ENCODE measurements around the gene BGN.
A peak's percentile ranks its signal among the peaks of the same experiment; 100 is the strongest.

BGN gene

DNA sequence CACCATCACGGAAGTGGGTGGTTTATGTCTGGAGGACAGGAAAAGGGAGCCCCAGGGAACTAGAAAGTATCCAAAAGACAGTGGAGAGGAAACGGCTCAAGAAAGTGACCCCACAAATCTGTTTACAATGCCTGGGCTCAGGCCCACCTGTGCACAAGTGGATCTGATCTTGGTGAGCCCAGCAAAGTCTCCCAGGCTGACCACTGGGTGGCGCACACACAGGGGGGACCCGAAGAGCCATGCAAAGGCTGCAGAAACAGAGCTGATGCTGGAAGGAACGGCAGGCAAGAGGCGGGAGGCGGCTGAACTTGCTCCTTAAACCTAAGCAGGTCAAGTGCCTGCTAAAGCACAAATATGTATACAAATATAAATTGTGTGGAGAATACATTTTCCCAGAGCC, 34.0 kb upstream of the BGN start:
- DNase-seq (ENCODE audit: low read depth in 3 of 3): peak in 2 of 3 experiments; percentile 15 to 36

DNA sequence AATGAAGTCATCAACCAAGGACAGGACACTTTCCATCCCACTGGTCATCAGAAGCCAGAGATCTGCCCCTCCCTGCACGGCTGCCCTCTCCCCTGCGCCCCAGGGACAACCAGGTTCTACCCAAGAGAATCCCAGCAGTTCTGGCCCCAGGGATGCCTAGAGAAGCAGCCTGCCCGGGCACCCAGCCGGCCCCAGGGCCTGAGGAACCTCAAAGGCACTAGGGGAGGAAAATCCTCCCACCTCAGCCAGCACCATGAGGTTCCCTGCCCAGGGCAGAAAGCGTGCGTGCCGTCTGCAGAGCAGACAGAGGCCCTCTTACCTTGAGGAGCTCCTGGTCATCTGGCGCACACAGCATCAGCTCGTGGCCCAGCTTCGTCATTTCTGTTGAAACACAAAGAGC, 32.5 kb upstream of the BGN start:
- DNase-seq (ENCODE audit: low read depth in 3 of 3): no peak

DNA sequence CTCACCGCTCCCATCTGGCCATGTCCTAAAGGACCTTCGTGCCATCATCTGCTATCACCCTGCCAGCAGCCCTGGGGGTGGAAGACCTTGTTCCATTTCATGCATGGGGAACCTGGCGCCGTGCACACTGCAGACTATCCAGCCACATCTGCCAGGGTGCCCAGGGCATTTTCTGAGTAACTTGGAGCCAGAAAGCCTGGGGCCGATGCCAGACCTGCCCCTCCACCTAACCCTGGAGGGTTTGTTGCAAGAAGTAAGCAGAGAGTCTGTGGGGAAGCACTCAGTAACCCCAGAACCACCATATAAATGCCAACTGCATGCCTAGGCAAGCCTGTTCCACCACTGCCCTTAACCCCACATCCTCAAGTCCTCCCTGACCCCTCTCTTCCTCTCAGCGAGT, 31.7 kb upstream of the BGN start:
- DNase-seq (ENCODE audit: low read depth in 3 of 3): no peak

DNA sequence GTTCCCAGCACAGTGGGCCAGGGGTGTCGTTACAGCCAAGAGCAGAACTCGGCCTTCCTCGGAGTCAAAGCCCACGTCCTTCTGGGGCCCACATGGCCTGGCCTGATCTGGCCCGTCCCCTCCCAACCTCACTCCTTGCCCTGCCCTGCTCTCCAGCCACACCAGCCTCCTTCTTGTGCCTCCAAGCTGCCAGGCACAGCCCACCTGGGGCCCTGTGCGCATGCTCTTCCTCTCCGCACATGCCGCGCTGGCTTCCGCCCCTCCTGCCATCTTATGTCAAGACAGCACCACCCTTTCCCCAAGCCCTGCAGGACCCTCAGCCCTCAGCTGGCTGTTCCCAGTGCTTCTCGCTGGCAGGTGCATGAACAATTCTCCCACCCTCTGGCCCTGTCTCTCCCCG, 31.2 kb upstream of the BGN start:
- no peak for DNase-seq (ENCODE audit: low read depth in 3 of 3)

DNA sequence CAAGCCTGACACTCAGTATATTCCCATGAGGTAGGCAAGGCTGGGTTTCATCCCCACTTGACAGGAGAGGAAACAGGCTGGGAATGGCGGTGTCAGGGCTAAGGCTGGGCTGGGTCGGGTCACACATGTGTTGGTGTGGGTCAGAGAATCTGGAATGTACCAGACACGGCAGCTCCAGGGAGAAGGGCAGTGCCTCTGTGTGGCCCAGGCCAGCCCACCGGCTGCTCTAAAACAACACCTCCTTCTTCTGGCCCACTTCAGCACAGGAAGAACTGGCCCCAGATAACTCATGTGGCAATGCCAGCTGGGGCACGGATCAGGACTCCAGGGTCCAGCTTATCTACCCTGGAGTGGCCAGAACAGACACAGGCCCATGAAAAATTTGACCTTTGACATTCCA, 30.7 kb upstream of the BGN start:
- no peak for DNase-seq (ENCODE audit: low read depth in 3 of 3)

DNA sequence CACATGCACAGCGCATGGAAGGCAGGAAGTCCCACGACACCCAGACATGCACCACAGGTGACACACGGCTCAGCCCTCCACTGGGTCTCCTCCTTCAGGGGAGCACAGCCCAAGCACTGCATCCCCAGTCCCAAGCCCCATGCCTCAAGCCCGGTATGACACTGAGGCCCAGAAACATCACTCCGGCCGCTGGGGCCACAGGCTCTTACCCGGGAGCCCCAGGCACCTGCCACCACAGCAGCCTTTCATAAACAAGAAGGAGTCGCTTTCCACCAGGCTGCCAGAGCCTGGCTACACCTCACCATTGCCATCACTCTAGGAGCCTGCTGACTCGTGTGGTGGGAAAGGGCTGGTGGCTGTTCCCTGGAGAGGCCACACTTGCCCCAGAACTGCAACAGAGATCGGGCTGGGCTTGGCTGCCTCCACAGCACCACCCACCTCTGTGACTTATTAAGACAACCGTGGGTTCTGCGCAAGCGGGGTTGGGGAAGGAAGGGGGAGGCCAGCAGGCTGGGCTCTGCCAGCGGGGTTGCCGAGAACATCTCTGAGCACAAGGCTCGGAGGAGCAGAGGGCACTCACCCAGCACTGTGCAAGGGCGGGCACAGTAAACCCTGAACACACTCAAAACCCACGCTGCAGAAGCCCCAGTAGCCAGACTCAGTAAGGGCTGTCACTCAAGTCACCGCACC, 28.9 kb upstream of the BGN start:
- DNase-seq (ENCODE audit: low read depth in 3 of 3): no peak

DNA sequence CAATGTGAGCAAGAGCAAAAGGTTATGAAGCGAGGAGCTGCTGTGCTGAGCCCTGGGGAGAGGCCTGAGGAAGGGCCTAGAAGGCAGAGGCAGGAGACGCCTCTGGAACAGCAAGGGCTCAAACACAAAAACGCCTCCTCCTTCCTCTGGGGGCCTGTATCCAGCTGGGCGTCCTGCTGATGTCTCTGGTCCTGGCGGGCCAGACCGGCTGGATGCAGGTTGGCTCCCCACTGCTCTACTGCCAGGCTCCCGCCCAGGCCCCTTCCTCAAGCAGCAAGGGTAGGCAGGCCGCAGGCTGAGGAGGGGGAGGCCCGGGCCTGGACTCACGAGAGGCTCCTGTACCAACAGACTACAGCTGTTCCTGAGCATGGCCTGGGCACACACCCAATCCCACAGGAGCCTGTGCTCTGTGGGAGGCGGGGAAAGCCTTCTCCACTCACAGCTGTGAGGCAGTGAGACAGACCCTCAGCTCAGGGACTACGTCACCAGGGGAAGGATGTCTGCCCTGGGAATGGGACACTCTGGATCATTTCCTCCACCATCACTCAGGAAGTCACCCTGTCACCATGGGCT, 26.7 kb upstream of the BGN start:
- no peak for DNase-seq (ENCODE audit: low read depth in 3 of 3)

DNA sequence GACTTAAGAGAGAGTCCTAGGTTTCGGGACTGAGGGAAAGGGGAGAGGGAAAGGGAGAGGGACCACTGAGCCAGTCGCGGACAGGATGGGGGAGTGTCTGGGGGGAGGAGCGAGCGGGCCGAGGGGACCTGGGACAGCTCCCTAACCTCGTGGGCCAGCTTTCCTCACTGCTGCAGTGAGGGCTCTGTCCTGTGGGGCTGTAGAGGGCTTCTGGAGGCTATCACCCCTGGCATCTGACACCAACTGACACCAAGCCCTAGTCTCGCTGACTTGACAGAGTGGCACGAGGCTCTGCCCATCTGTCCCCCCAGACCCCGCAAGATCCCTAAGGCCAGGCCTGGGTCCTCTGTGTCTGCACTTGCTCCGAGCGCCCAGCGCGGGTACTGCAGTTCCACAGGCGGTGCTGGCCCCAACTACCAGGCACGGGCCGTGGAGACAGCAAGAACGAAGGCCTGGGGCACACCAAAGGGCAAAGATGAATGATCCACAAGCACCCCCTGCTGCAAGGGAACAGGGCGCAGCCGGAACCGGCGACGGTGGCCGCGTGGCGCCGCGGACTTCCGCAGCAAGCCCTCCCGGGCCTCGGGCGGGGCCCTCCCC, 24.9 kb upstream of the BGN start:
- DNase-seq (ENCODE audit: low read depth in 3 of 3): peak in 2 of 3 experiments; percentile 6 to 21

DNA sequence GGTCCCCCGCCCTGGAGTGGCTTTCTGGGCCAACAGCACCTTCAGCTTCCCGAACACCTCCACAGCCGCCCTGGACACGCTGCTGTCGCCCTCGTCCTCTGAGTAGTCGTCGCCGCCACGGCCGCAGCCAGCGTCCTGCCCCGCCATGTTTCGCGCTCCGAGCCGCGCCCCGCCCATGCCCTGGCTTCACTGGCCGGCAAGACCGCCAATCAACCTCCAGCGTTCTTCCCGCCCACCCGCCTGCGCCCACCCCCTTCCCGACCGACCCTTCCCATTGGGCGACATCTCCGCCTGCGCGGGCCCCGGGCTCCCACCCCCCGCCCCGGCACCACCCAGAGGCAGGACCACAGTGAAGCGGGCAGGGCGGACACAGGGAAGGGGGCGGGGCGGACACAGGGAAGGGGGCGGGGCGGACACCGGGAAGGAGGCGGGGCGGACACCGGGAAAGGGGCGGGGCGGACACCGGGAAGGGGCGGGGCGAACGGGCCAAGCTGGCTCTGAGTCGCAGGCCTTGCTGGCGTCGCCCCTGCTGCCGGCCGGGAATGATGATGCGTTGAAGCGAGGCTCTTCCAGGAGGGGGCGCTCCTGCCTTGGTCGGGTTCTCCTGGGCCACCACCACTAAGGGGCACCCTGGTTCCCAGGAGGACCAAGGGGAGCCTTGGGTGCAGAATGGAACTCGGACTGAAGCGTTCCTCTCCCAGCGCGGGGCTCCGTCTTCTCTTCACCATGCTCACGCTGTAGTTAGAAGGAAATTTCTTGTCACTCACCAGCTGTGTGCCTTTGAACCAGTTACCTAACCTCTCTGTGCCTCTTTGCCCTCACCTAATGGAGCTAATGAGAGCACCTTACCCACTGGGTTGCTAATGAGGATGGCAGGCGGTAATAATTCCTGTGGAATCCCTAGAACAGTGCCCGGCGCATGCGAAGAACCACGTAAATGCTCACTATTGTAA, 24.1 kb upstream of the BGN start, which contains the start of gene HAUS7:
HAUS7 (minus strand) TSS at position 166 of the 953 bp plus-strand sequence; CDS start at position 147, 19 bp downstream.
- peak; percentile 69 to 85 (median 74) for DNase-seq (ENCODE audit: low read depth in 3 of 3)

DNA sequence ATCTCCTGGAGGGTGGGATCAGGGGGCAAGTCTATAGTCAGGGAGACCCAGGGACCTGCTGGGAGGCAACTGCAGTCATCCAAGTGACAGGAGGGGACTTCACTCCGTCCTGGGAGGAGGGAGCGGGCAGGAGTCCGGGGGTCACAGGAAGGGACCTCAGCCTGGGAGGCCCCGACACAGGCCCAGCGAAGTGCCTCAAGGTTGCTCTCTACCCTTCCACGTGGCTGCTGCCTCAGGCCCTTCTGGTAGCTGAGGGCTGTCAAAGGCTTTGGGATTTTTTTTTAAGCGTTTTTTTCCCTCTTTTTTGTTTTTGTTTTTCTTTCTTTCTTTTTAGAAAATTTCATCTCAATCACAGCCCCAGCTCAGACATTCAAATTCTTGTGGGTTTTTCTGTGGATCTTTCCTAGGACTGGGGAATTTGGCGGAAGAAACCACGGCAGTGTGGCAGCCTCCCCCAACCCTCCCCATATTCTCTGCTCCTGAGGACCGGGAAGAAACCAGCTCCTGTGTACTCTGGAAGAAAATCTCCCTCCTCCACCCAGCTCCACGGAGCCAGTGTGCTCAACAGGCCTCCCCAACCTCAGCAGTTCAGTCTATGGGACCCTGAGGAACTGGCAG, 23.0 kb upstream of the BGN start:
- DNase-seq (ENCODE audit: low read depth in 3 of 3): no peak

DNA sequence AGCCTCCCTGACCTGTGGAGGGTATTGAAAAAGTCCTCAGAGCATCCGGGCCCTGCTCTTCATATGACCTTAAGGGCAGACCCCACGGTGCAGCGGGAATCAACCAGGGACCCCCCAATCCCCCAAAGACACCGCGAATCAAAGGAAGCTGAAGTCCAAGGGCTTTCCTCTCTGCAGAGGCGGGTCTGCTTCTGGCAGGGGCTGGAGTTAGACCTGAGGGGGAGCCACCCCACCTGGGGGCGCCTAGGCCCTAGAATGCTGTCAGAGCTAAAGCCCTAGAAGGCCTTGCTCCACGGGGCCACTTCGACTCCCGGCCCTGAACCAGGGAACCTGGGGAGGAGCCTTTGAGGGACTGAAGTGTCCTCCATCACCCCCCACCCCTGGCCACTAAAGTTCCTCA, 21.7 kb upstream of the BGN start:
- no peak for DNase-seq (ENCODE audit: low read depth in 3 of 3)

DNA sequence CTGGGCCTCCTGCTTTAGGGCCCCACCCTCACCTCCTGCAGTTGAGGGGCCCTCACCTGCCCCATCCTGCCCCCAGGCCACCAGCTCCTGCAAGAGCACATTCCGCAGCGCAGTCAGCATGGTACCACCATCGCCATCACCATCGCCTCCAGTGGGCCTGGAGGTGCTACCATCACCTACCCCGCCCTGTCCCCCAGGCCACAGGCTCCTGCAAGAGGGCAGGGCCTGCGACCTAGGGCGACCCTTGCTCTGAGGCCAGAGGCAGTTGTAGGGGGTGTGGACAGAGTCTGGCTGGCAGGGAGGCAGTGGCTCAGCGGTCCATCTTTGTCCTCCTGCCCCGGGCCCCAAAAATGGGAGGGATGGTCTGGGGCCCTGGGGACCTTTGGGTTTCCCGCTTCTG, 20.5 kb upstream of the BGN start:
- no peak for DNase-seq (ENCODE audit: low read depth in 3 of 3)

DNA sequence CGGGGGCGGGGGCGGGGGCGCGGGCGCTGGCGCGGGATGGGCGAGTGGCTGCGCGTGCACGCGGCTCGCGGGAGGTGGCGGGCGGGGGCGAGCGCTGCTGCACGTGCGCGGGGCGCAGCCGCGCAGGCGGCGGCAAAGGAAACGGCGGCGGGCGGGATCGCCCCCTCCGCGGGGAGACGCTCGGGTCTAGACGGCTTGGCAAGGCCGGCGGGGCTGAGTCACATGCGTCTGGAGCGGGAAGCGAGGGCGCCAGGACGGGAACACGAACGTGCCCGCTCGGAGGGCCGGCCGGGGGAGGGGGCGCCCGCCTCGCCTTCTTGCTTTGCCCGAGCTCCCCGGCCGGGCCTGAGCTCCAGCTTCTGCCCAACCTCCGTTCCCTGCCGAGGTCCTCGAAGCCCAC, 20.1 kb upstream of the BGN start:
- peak in 2 of 3 experiments; percentile 13 to 38 for DNase-seq (ENCODE audit: low read depth in 3 of 3)

DNA sequence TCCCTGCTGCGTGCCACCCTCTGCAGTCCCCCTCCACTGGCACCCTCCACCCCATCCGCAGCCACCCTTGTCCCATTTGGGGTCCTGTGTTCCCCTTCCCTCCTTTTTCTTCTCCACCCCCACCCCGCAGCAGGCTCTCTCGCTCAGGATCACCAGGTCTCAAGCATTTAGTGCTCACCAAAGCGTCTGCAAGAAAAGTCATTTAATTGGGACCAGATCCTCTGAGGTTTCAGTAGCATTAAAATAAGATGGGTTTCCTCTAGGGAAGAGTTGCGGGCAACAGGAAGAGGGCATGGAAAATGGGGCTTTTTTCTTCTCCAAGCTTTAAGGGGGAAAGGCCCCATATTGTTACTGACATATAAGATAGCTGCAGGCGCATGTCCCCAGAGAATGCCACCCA, 19.5 kb upstream of the BGN start:
- DNase-seq (ENCODE audit: low read depth in 3 of 3): no peak

DNA sequence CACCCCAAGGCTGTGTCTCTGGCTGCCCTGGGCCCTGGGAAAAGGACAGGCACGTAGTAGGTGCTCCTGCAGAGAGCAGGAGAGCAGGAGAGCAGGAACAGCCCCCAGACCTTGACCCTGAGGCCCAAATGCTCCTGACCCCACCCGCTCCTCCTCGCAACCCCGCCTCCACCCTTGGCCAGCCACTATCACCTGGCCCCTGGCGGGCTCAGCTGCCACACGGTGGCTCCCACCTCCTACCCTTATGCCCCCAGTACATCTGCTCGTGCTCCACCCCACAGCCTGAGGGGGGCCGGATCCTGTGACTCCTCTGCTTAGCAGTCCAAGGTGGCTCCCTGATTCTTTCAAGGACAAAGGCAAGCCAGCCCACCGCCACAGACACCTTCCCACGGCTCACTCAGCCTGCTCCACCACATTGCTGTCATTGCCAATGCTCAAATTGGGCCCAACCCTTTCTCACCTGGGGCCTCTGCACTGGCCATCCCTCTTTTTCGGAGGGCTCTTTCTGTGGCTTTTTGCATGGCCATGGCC, 19.0 kb upstream of the BGN start:
- DNase-seq (ENCODE audit: low read depth in 3 of 3): no peak

DNA sequence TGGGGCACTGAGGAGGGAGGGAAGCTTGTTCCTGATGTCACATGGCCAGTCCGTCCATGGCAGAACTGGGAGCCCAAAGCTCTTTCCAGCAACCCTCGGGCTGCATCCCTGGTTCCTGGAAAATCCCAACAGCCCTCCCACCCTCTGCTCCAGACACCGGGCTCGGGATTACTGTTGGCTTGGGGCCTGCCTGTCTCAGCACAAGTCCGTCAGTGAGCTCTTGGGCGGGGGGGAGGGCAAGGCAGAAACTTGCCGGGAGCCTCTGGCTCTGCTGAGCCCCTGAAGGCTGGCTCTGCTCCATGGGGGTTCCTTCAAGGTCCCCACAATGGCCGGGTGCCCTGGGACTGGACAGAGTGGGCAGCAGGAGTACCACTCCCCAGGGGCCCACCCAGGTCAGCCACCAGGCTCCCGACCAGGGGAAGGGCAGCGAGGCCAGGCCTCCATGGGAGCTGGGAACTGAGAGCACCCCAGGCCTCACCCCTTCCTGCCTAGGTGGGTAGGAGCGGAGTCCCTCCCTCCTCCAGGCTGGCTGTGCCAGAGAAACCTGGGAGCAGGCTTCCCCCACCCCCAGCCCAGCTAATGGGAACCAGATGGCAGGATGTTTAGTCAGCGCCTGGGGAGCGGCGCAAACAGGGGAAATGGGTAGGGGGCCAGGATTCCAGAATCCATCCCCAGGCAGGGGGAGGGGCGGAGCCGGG, 18.0 kb upstream of the BGN start:
- DNase-seq (ENCODE audit: low read depth in 3 of 3): no peak

DNA sequence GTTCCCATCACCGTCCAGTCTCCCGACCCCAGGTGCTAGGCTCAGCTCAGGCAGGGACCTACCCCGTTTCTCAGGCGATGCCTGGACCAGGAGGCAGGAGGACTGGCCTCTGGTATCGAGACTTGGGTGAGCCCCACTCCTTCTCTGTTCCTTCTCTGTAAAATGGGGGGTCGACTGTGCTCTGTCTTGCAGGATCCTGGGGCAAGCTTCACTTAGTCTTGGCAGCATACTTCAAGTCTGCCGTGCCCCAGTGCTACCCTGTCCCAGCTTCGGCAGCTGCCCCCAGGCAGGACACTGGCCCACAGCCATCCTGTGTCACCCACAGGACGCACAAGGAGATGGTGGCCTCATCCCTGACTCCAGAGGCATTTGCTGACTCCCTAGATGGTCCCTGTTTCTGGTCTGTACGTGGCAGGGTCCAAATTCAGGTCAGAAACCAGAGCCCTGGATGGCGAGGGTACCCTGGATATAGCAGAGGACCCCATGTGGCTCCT, 17.4 kb upstream of the BGN start:
- DNase-seq (ENCODE audit: low read depth in 3 of 3): no peak

DNA sequence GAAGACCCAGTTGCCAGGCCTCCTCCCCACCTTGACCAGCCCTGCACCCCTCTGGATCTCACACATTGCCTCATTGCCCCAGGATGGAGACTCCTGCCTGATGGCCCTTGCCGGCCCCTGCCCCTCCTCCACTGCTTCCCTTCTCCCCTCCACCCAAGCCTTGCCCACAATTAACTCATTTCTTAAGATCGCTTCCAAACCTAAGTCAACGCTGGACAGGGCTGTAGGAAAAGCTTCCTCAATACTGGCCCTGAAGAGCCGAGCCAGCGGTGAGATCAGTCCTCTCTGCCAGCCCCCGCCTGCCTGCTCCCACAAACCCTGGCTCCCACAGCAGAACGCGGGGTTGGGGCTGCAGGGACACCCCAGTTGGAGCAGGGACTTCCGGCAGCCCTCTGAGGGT, 16.9 kb upstream of the BGN start:
- DNase-seq (ENCODE audit: low read depth in 3 of 3): no peak

DNA sequence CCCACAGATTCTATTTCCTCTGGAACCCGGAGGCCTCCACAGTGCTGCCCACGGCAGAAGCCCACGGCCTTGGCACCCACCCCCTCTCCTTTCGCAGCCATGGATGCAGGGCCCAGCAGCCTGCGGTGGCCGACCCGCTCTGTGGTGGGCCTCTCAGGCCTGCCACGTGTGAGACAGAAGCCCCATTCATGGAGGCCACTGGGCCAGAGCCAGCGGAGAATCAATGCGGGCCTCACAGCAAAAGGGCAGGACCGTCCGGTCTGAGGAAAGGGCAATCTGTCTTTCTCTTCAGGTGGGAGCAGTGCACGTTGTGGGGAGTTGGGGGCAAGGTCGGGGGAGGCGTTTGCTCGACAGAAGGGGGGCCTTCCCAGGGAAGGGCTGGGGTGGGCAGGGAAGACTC, 16.0 kb upstream of the BGN start:
- DNase-seq (ENCODE audit: low read depth in 3 of 3): no peak

DNA sequence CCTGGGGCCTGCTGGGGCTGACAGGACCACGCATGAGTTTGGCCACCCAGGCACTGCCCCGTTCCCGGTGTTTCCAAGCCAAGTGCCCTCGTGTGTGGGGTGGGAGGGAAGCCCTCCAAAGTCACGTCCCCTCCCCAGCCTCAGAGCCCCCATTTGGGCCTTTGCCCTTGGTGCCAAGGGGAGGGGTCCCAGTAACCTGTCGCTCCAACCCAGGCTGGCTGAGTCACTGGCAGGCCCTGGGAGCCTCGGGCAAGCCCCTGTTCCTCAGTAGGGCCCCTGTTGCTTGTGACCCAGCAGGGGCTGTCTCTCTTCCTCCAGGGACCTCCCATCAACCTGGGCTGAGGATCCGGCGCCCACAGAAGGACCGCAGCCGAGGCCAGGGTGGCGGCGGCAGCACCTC, 13.7 kb upstream of the BGN start:
- DNase-seq (ENCODE audit: low read depth in 3 of 3): no peak
